H1 (cell line): ENCODE measurements around the gene MAP4K4. TPM values are rescaled to one million over a fixed set of nuclear protein-coding genes. Genes with fewer than 3 reads are reported as not detected.

Experiments used
- CTCF ChIA-PET: fragments of 300-600 bp; sonication (Branson Sonifier 250); formaldehyde crosslinking; loops from one replicate; lab custom pipeline; 2021; ENCODE audit not compliant: partially characterized antibody; lab: Charles Lee
- POLR2A ChIA-PET: fragments of 300-600 bp; sonication (Branson Sonifier 250); formaldehyde crosslinking; loops from one replicate; lab custom pipeline; 2021; ENCODE audit warnings: inconsistent platforms; ENCODE audit not compliant: partially characterized antibody; lab: Charles Lee
- DNase-seq, 2 experiments: peaks; one replicate each; pipeline versions ENCODE4 v3.0.0 to v3.0.0-alpha.2; 2010 to 2022; ENCODE audit warnings: low spot score in 2 of 2, low read depth in 1 of 2, mixed read lengths in 1 of 2
- FAIRE-seq: peaks from 2 replicates; lab custom pipeline; 2011; peaks lifted over from hg19 to GRCh38; lab: Jason Lieb, UNC
- H2AFZ ChIP-seq: 2 replicates; pipeline ENCODE4 v1.8.1; 2012; ENCODE audit warnings: low read length, inconsistent platforms
- H2AK5ac ChIP-seq: 2 replicates; pipeline ENCODE4 v1.6.1; 2013; ENCODE audit warnings: low read depth, low read length
- H2BK120ac ChIP-seq: replicated peaks from 2 replicates; pipeline ENCODE3; 2013; ENCODE audit warnings: low read depth, low read length, inconsistent platforms
- H2BK12ac ChIP-seq: 2 replicates; pipeline ENCODE4 v1.6.1; 2013; ENCODE audit warnings: low read depth, low read length
- H2BK15ac ChIP-seq: 2 replicates; pipeline ENCODE4 v1.6.1; 2013; ENCODE audit warnings: low read length
- H2BK20ac ChIP-seq: 2 replicates; pipeline ENCODE4 v1.6.1; 2013; ENCODE audit warnings: low read length
- H2BK5ac ChIP-seq: 2 replicates; pipeline ENCODE4 v1.6.1; 2013; ENCODE audit warnings: low read depth, low read length
- H3K14ac ChIP-seq: 2 replicates; pipeline ENCODE4 v1.6.1; 2013; ENCODE audit warnings: inconsistent platforms; ENCODE audit not compliant: insufficient read length
- H3K18ac ChIP-seq: 2 replicates; pipeline ENCODE4 v1.6.1; 2013; ENCODE audit warnings: low read length; ENCODE audit errors: extremely low read depth
- H3K23ac ChIP-seq: 2 replicates; pipeline ENCODE4 v1.6.1; 2013; ENCODE audit warnings: inconsistent platforms; ENCODE audit not compliant: insufficient read length
- H3K23me2 ChIP-seq: 2 replicates; pipeline ENCODE4 v1.6.1; 2013; ENCODE audit warnings: low read depth, low read length
- H3K27ac ChIP-seq: 2 replicates; pipeline ENCODE4 v1.6.1; 2011; ENCODE audit warnings: low read depth, low read length, inconsistent platforms
- H3K27me3 ChIP-seq, 4 experiments: replicated peaks in 1 of 4; 1 replicate in 1 of 4; 2 replicates in 3 of 4; pipeline versions ENCODE4 v1.6.1 to v1.8.1; 2011 to 2013; ENCODE audit warnings: low read length in 3 of 4, mild to moderate bottlenecking in 3 of 4, inconsistent platforms in 2 of 4, mixed read lengths in 2 of 4, moderate library complexity in 1 of 4; ENCODE audit not compliant: control insufficient read depth in 3 of 4, insufficient read depth in 3 of 4; ENCODE audit errors: extremely low read depth in 1 of 4
- H3K36me3 ChIP-seq, 4 experiments: 2 replicates each; pipeline versions ENCODE4 v1.6.1 to v1.8.1; 2011 to 2013; ENCODE audit warnings: mild to moderate bottlenecking in 4 of 4, low read length in 3 of 4, moderate library complexity in 2 of 4, control low read depth in 1 of 4, inconsistent platforms in 1 of 4; ENCODE audit not compliant: insufficient read depth in 4 of 4, control insufficient read depth in 2 of 4
- H3K4ac ChIP-seq: replicated peaks from 2 replicates; pipeline ENCODE3; 2013; ENCODE audit warnings: low read length, low read depth, mixed read lengths, inconsistent platforms; ENCODE audit not compliant: insufficient read length
- H3K4me1 ChIP-seq, 4 experiments: replicated peaks in 1 of 4; 1 replicate in 1 of 4; 2 replicates in 3 of 4; pipeline versions ENCODE4 v1.6.1 to v1.8.1; 2011 to 2013; ENCODE audit warnings: low read length in 3 of 4, inconsistent platforms in 2 of 4, mixed read lengths in 1 of 4; ENCODE audit not compliant: insufficient read depth in 4 of 4, control insufficient read depth in 3 of 4
- H3K4me2 ChIP-seq, 2 experiments: 2 replicates each; pipeline versions ENCODE4 v1.6.1 to v1.8.1; 2011 to 2013; ENCODE audit warnings: low read depth in 2 of 2, low read length in 2 of 2, control low read depth in 1 of 2, inconsistent platforms in 1 of 2, mild to moderate bottlenecking in 1 of 2; ENCODE audit not compliant: insufficient read depth in 1 of 2
- H3K4me3 ChIP-seq, 4 experiments: fragments of 200-600, 300-600 bp in 1 of 4; sonication (generic), shearing (Covaris generic), sonication (Bioruptor Twin) in 1 of 4; 2 replicates each; pipeline versions ENCODE4 v1.5.1 to v1.8.1; 2011 to 2016; ENCODE audit warnings: low read length in 4 of 4, low read depth in 3 of 4, control low read depth in 2 of 4, inconsistent platforms in 2 of 4, mild to moderate bottlenecking in 2 of 4, mixed read lengths in 1 of 4, moderate library complexity in 1 of 4; ENCODE audit not compliant: insufficient read depth in 2 of 4; ENCODE audit errors: extremely low read depth in 1 of 4
- H3K56ac ChIP-seq: replicated peaks from 2 replicates; pipeline ENCODE3; 2013; ENCODE audit warnings: low read depth, mild to moderate bottlenecking, mixed read lengths, low read length, inconsistent platforms; ENCODE audit not compliant: insufficient read length
- H3K79me1 ChIP-seq: 2 replicates; pipeline ENCODE4 v1.6.1; 2013; ENCODE audit warnings: low read depth, low read length, control low read depth
- H3K79me2 ChIP-seq, 2 experiments: 2 replicates each; pipeline versions ENCODE4 v1.6.1 to v1.8.1; 2012 to 2013; ENCODE audit warnings: low read length in 2 of 2, mild to moderate bottlenecking in 2 of 2, inconsistent platforms in 1 of 2; ENCODE audit not compliant: insufficient read depth in 2 of 2, control insufficient read depth in 1 of 2
- H3K9ac ChIP-seq, 4 experiments: replicated peaks in 1 of 4; 1 replicate in 1 of 4; 2 replicates in 3 of 4; pipeline versions ENCODE4 v1.6.1 to v1.8.1; 2011 to 2013; ENCODE audit warnings: low read depth in 3 of 4, low read length in 3 of 4, control low read depth in 2 of 4, mild to moderate bottlenecking in 2 of 4, moderate library complexity in 2 of 4, inconsistent platforms in 1 of 4; ENCODE audit errors: extremely low read depth in 1 of 4
- H3K9me3 ChIP-seq, 2 experiments: 2 replicates each; pipeline versions ENCODE4 v1.6.1 to v1.8.1; 2012 to 2013; ENCODE audit warnings: mild to moderate bottlenecking in 2 of 2, moderate library complexity in 2 of 2, control low read depth in 1 of 2, inconsistent platforms in 1 of 2, low read depth in 1 of 2, low read length in 1 of 2, mixed read lengths in 1 of 2; ENCODE audit not compliant: insufficient read depth in 2 of 2
- H4K20me1 ChIP-seq, 2 experiments: replicated peaks in 1 of 2; 2 replicates each; pipeline versions ENCODE3 to v1.8.1; 2011 to 2013; ENCODE audit warnings: inconsistent platforms in 2 of 2, low read length in 2 of 2, mild to moderate bottlenecking in 1 of 2; ENCODE audit not compliant: insufficient read depth in 2 of 2, control insufficient read depth in 1 of 2
- H4K5ac ChIP-seq: 2 replicates; pipeline ENCODE4 v1.6.1; 2013; ENCODE audit warnings: low read length, low read depth, mixed read lengths, inconsistent platforms; ENCODE audit not compliant: insufficient read length
- H4K8ac ChIP-seq: 2 replicates; pipeline ENCODE4 v1.8.0; 2013; ENCODE audit warnings: mild to moderate bottlenecking, moderate library complexity, low read length, inconsistent platforms; ENCODE audit not compliant: insufficient read depth; ENCODE audit errors: extremely low read depth
- H4K91ac ChIP-seq: replicated peaks from 2 replicates; pipeline ENCODE3; 2013; ENCODE audit warnings: low read length, mixed read lengths, inconsistent platforms; ENCODE audit not compliant: insufficient read length
- ASH2L ChIP-seq: fragments of 200-600, 300-600 bp; sonication (generic); IDR thresholded peaks from one replicate; pipeline ENCODE4 v1.7.1; 2017; ENCODE audit warnings: low read length
- EGR1 ChIP-seq: IDR thresholded peaks from 2 replicates; pipeline ENCODE4 v1.6.1; 2011; ENCODE audit warnings: low read depth, low read length, borderline replicate concordance
- GABPA ChIP-seq: IDR thresholded peaks from 2 replicates; pipeline ENCODE4 v1.6.1; 2011; ENCODE audit warnings: mild to moderate bottlenecking, low read length, moderate library complexity, borderline replicate concordance; ENCODE audit not compliant: insufficient read depth
- JUN ChIP-seq: IDR thresholded peaks from 2 replicates; pipeline ENCODE4 v1.6.1; 2011; ENCODE audit warnings: low read depth, mild to moderate bottlenecking, improper control_type of control experiment, low read length
- MAX ChIP-seq: IDR thresholded peaks from 2 replicates; pipeline ENCODE4 v1.6.1; 2012; ENCODE audit warnings: inconsistent platforms
- POLR2A ChIP-seq, 2 experiments: IDR thresholded peaks; 1 replicate in 1 of 2; 2 replicates in 1 of 2; pipeline ENCODE4 v1.6.1; 2011; ENCODE audit warnings: low read depth in 2 of 2, low read length in 2 of 2, mild to moderate bottlenecking in 2 of 2; ENCODE audit errors: control extremely low read depth in 1 of 2
- POU5F1 ChIP-seq: IDR thresholded peaks from 2 replicates; pipeline ENCODE4 v1.6.1; 2011; ENCODE audit warnings: low read depth, mild to moderate bottlenecking, low read length, moderate library complexity
- SIX5 ChIP-seq: IDR thresholded peaks from 2 replicates; pipeline ENCODE4 v1.6.1; 2011; ENCODE audit warnings: mild to moderate bottlenecking, low read depth, low read length
- WGBS, 2 experiments: shearing (Covaris generic) in 1 of 2; methylation state at CpG; one replicate each; pipeline versions ENCODE4 v1.1.6 to v1.1.7; 2013 to 2015; ENCODE audit warnings: low lambda C conversion rate in 2 of 2, mixed read lengths in 2 of 2, inconsistent platforms in 1 of 2, low coverage in 1 of 2, missing lambda C conversion rate in 1 of 2; ENCODE audit not compliant: insufficient replicate concordance in 2 of 2, insufficient coverage in 1 of 2, insufficient read length in 1 of 2; ENCODE audit errors: extremely low coverage in 1 of 2, missing lambda C conversion rate in 1 of 2; 5-methylcytosine and 5-hydroxymethylcytosine counted together
- polyA plus RNA-seq, 7 experiments: library from polyadenylated mRNA; depleted of rRNA in 3 of 7; stranded (reverse) in 5 of 7; unstranded in 2 of 7; fragments of >200 nt in 5 of 7; fragments of 200-250 nt in 2 of 7; gene quantifications; 1 replicate in 5 of 7; 2 replicates in 1 of 7; 4 replicates in 1 of 7; pipeline versions ENCODE4 v1.2.1 to v1.2.3, GENCODE V29; 2011 to 2013; ENCODE audit warnings: missing spikeins in 2 of 7, mixed read lengths in 2 of 7
- total RNA-seq: library from RNA; stranded (reverse); fragmentation: NEBNext Ultra II Directional; extraction: Animal tissue kit (Norgen Biotek cat#: 25700); gene quantifications from 2 replicates; pipeline ENCODE4 v1.2.1, GENCODE V29; 2021

MAP4K4 gene
- total and polyA plus RNA-seq, 2 of the 8 experiments (the other 6 are each of a cell fraction or from before 2014, with no cell fraction given): 53.2 to 138 TPM

- Histone ChIP-seq H3K4me2 (no peak overlapping the region; a peak in 1 of 4 replicates), H2BK120ac (no peak overlapping the region), H3K14ac (no peak overlapping the region), H3K56ac (no peak overlapping the region), H4K8ac (no peak overlapping the region), H3K36me3 (no peaks in the 10 kb centered on the region), H3K79me2 (peaks cover 21 to 99% of the 10 kb centered on the region in 2 experiments), H3K9ac (no peak overlapping the region), H3K23me2 (no peaks in the 10 kb centered on the region; the same call in 1 of the 2 replicates), H2BK5ac (no peak overlapping the region), H3K27ac (no peak overlapping the region), H2AK5ac (no peak overlapping the region), H4K5ac (no peak overlapping the region), H3K4me3 (no peak overlapping the region), H3K18ac (peak overlapping the region; percentile 26), H4K91ac (peak overlapping the region; percentile 26), H3K4ac (no peak overlapping the region), H2BK15ac (no peak overlapping the region; the same call in 1 of the 2 replicates), H3K9me3 (no peaks in the 10 kb centered on the region), H2AFZ (no peak overlapping the region), H3K23ac (no peak overlapping the region), H3K79me1 (peaks cover 13% of the 10 kb centered on the region), H2BK12ac (no peak overlapping the region; the same call in 1 of the 2 replicates), H3K4me1 (peaks cover 6 to 40% (median 21%) of the 10 kb centered on the region in 4 experiments; a peak in 4 of 7 replicates), H4K20me1 (peaks cover 15 to 30% of the 10 kb centered on the region in 2 experiments), H3K27me3 (no peaks in the 10 kb centered on the region), H2BK20ac (no peak overlapping the region)
- POLR2A ChIA-PET: interaction anchor here (0.9 to 1.5 kb wide), 2 partner anchors 12 to 74 kb away, joined by 4 to 5 read pairs; partner anchors contain the start of gene MAP4K4
- DNase-seq: no peak
- no peak for TF ChIP-seq GABPA
- TF ChIP-seq ASH2L: no peak
- no peak for TF ChIP-seq SIX5
- no peak for TF ChIP-seq JUN
- no peak for TF ChIP-seq POLR2A (IDR thresholded peaks at IDR 0.05; ENCODE audit: control extremely low read depth in 1 of 2, low read depth in 2 of 2, low read length in 2 of 2)
- no peak for TF ChIP-seq EGR1
- TF ChIP-seq MAX: no peak
- TF ChIP-seq POU5F1: no peak
- CTCF ChIA-PET: interaction anchor here (1.1 to 3.2 kb wide), 22 partner anchors 8 to 354 kb away, joined by 3 to 15 read pairs (median 5); no protein-coding TSS in a partner anchor
- no peak for FAIRE-seq
- WGBS, 2 experiments: 99% methylated on average over 5 of the region's 5 CpGs; no CpG with 5 or more reads in 1 of the 2 experiments
These were observed 73.9 kb downstream of the MAP4K4 start for GRCh38 chr2:101771227-101771902.
